NAMALWA (cell line): ENCODE results near the gene PARP14.
"Not testable (repeated sequence)": the region's sequence is repeated elsewhere in the genome, so short reads cannot be mapped to it uniquely, and the experiment has no call there.

ENCODE experiments used
- DNase-seq: peaks from one replicate; pipeline ENCODE4 v3.0.0-alpha.2; 2015; ENCODE audit warnings: low spot score

PARP14 gene

DNA sequence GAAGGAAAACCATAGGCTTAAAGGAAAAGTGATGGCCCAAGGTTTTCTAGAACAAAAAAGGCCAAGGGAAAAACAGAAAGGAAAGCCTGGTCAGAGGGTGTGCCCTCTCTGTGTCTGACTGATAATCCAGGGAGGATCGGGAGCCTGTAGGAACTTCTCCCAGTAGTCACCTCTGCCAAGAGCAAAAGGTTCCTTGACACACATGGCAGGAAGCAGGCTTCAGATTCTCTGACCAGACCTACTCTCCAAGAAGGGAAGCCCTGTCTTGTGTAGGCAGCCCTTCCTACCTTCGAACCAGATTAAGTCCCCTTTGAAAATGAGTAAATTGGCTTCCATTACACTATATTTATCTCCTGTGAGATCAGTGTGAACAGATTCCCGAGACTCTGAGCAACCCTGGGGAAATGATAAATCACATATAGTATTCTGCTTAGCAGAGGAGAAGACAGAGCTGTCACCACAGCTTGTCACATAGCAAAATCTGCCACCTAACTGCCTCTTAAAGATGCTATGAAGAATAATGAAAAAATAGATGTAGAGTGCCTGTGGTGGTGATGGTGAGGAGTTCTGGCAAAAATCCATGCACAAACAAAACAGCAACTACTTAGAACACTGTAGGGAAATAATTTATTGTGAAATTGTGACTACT, 38.8 kb downstream of the PARP14 start:
- no peak for DNase-seq

DNA sequence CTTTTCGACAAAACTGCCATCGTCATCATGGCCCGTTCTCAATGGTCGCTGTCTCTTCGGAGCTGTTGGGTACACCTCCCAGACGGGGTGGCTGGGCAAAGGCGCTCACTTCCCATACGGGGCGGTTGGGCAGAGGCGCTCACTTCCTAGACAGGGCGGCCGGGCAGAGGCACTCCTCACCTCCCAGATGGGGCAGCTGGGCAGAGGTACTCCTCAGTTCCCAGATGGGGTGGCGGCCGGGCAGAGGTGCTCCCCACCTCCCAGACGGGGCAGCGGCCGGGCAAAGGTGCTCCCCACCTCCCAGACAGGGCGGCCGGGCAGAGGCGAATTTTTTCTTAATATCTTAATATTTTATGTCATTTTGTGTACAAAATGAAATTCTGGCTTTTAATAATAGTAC, 44.5 kb downstream of the PARP14 start:
- DNase-seq, result no peak

DNA sequence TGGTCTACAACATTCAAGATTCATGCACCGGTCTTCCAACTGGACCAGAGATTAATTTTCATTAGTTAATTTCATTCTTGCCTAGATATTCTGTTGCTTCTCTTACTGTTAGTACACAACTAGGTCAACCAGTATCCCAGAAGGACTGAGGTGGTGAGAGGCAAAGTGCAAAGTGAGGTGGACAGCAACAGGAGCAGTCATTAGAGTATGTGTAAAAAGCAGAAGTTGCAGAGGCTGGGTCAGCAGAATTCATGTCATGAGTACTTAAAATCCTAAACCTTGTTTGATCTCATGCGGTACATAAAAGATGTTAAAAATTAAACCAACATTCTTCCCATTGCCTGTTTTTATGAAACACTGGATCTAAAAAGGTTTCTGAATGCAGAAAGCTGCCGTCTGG, 46.7 kb downstream of the PARP14 start:
- no peak for DNase-seq

DNA sequence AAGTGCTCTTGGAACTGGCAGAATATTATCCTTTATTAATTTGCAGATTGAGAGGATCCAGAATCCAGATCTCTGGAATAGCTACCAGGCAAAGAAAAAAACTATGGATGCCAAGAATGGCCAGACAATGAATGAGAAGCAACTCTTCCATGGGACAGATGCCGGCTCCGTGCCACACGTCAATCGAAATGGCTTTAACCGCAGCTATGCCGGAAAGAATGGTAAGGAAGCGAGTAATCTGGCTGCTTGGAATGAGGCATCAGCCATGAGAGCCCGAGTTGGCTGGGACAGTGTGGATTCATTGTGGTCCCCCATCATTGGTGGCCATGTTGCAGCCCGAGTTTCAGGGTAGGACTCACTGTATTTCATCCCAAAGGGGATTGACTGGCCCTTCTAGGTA, 47.1 kb downstream of the PARP14 start:
- no peak for DNase-seq

DNA sequence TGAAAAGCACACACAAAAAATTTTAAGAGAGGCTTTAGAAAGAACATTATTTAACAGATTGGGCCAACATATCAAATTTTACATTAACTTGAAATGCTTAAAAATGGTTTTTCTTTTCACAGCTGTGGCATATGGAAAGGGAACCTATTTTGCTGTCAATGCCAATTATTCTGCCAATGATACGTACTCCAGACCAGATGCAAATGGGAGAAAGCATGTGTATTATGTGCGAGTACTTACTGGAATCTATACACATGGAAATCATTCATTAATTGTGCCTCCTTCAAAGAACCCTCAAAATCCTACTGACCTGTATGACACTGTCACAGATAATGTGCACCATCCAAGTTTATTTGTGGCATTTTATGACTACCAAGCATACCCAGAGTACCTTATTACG, 47.5 kb downstream of the PARP14 start:
- no peak for DNase-seq

DNA sequence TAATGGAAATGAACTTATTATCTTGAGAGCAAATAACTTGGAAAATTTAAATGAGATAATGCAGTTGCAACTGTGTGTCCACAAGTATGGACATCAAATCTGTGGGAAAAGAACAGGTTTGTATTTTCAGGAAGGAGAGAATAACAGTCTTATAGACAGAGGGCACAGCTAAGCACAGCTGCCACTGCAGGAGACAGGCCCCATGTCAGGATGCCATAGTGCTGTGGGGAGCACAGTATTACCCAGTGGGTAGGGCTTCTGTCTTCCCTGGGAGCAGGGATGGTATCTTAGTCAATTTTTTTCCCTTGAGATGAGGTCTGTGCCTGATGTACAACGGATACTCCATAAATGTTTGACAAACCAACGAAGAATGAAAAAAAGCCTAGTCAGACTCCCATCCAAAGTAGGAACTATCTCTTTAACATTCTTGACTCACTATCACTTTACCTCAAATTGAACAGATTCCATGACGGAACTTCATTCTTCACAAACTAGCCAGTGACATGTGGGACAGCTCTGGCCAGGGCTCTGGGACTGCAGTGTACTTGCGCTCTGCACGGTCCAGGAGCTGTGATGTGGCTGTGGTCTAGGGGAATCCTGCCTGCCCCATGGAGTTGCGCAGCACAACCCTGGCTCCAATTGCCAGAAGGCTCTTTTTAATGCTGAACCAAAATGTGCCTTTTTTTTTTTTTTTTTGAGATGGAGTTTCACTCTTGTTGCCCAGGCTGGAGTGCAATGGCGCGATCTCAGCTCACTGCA, 48.3 kb downstream of the PARP14 start:
- no peak for DNase-seq

DNA sequence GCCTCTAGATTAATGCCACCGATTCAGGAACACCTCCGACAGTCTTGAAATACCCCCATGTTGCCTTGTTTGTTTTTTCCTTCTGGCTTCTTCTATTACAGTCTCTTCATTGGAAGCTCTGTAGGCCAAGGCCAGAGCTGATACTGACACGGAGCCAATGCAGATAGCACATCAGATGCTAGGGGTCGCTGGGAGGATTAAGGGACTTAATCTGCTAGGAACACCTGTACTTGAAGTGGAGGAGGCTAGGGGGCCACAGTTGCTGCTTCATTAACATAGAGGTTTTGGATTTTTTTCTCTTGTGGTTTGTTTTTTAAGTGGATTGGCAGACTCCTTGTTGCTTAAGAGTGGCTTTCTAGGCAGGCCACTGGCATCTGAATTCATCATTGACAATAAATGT, 49.6 kb downstream of the PARP14 start:
- no peak for DNase-seq

DNA sequence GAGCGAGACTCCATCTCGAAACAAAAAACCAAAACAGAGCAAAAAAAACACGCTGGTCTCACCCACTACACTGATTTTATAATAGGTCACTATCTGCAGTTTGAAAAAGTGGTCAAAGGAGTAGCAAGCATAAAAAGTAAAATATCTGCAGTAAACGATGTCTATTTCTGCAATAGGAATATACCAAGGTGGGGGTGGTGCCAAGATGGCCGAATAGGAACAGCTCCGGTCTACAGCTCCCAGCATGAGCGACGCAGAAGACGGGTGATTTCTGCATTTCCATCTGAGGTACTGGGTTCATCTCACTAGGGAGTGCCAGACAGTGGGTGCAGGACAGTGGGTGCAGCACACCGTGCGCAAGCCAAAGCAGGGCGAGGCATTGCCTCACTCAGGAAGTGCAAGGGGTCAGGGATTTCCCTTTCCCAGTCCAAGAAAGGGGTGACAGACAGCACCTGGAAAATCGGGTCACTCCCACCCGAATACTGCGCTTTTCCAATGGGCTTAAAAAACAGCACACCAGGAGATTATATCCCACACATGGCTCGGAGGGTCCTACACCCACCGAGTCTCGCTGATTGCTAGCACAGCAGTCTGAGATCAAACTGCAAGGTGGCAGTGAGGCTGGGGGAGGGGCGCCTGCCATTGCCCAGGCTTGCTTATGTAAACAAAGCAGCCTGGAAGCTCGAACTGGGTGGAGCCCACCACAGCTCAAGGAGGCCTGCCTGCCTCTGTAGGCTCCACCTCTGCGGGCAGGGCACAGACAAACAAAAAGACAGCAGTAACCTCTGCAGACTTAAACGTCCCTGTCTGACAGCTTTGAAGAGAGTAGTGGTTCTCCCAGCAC, 52.3 kb downstream of the PARP14 start:
- not testable (repeated sequence) for DNase-seq

DNA sequence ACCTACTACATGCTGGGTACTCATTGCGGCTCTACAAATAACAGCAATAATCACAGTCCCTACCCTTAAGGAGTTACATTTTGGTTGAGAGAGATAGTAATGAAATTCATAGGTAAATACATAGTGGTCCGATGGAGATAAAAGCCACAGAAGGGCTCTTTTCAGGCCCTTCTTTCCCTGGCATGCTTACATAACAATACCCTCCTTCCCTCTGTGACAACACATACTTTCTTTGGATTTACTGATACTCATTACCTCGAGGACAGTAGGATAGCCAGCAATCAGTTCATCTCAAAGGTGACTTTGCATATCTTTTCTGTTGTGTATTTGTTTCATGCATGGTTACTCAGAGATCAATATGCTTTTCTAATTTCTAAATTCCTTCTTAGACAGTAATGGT, 58.5 kb downstream of the PARP14 start:
- no peak for DNase-seq

DNA sequence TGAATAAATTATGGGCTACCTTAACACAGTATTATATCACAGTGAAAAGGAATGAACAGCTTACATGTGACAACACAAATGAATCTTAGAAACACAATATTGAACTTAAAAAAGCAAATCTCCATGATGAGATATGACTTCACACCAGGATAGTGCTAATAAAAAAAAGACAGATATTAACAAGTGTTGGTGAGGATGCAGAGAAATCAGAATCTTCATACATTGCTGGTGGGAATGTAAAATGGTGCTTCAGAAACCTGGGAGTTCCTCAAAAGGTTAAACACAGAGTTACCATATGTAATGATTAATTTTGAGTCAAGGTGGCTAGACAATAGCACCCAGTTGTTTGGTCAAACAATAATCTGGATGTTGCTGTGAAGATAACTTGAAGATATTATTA, 61.6 kb downstream of the PARP14 start:
- DNase-seq, result no peak

DNA sequence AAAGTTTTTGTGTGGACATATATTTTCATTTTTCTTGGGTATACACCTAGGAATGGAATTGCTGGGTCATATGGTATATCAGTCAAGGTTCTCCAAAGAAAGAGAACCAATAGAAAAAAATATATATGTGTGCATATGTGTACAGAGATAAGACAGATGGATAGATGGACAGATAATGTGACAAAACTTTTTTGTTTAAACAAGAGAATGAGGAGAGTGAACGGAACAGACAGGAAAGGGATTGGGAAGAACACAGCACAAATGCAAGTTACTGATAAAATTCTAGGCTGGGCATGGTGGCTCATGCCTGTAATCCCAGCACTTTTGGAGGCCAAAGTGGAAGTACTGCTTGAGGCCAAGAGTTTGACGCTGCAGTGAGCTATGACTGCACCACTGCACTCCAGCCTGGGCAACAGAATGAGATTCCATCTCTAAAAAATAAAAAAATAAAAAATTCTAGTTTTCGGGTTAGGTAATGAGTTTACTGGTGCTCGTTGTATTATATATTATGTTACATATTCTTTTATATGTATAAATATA, 63.0 kb downstream of the PARP14 start:
- no peak for DNase-seq

DNA sequence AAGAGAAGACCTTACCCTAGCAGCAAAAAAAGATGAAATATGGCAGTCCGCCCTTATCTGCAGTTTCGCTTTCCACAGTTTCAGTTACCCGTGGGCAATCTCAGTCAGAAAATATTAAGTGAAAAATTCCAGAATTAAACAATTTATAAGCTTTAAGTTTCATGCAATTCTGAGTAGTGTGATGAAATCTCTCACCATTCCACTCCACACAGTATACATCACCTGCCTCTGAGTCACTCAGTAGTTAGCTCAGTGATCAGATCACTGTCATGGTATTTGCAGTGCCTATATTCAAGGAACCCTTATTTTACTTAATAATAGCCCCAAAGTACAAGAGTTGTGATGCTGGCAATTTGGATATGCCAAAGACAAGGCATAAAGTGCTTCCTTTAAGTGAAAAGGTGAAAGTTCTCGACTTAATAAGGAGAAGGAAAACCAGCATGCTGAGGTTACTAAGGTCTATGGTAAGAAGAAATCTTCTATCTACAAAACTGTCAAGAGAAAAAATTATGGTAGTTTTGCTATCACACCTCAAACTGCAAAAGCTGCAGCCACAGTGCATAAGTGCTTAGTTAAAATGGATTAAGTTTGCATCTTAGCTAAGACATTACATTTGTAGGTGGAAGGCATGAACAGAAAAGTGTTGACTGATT, 64.9 kb downstream of the PARP14 start:
- DNase-seq, result no peak

DNA sequence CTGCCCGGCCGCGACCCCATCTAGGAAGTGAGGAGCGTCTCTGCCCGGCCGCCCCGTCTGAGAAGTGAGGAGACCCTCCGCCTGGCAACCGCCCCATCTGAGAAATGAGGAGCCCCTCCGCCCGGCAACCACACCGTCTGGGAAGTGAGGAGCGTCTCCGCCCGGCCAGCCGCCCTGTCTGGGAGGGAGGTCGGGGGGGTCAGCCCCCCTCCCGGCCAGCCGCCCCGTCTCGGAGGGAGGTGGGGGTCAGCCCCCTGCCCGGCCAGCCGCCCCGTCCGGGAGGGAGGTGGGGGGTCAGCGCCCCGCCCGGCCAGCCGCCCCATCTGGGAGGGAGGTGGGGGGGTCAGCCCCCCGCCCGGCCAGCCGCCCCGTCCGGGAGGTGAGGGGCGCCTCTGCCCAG, 66.7 kb downstream of the PARP14 start:
- DNase-seq, result not testable (repeated sequence)

DNA sequence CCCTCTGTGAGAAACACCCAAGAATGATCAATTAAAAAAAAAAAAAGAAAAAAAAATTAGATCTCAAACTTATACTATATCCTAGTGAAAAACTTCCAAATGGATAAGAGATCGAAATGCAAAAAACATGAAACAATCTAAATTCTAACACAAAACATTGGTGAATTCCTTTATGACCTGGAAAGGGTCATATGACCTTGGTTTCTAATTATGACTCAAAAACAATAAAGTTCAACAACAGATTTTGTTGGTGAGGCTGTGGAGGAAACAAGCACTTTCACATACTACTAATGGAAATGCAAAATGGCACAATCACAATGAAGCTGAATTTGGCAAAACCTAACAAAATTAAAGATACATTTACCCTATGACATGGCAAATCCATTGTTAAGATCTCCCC, 67.7 kb downstream of the PARP14 start:
- DNase-seq, result no peak

DNA sequence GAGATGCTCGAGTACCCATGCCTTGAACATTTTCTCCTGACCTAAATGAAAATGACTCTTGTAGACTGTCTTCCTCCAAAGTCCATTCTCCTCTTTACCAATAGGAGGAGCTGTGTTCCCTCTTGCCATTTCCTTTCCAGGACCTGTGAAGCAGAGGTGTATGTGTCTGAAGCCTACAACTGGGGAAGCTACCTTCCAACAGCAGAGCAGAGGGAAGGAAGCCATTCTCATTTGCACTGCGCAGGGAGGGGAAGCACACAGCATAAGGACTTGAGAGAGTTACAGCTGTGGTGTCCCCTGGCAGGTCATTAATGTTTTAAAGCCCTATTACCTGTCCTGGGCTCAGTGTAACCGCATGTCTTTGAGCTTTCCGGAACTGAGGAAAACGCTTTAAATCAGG, 74.3 kb downstream of the PARP14 start:
- peak; percentile 70 for DNase-seq

DNA sequence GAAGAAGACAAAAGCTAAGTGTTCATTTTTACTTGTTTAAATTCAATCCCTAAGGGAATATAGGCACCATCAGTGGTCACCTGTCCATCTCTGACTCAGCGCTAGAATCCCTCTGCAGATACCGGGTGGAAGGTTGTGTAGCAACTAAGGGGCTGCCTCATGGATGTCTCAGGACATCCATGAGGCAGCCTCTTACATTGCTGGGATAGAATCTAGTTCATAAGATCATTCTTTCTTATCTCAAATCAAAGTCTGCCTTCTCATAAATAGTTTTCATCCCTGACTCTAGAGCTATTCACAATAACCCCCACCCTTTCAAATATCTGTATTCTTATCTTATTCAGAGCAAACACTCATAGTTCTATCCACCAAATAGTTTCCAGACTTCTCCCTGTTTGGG, 74.9 kb downstream of the PARP14 start:
- no peak for DNase-seq

DNA sequence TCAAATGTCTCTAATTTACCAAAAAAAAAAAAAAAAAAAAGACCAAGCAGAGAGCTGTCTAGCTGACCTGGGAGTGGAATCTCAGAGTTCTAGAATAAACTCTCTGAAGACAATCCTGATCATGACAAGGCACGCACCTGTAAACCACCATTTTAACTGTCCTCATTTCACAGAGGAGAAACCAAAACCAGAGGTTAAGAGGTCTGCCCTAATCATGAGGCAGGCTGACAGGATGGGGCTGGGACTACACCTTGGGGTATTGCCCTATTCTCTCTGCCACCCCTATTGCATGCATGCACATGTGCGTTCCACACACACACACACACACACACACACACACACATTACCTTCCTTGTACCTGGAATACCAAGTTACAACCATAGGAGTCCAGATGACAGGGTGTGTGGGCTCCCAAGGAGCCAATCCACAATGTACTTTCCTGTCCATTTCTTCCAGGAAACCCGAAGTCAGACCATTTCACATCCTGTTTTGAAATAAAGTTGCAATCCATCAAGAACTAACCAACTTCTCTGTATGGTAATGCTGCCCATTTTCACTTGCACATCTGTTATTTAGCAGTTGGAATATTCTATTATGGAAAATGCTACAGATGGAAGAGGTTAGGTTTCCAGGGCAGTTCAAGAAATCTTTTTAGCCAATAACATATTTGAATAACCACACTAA, 78.4 kb downstream of the PARP14 start:
- no peak for DNase-seq

DNA sequence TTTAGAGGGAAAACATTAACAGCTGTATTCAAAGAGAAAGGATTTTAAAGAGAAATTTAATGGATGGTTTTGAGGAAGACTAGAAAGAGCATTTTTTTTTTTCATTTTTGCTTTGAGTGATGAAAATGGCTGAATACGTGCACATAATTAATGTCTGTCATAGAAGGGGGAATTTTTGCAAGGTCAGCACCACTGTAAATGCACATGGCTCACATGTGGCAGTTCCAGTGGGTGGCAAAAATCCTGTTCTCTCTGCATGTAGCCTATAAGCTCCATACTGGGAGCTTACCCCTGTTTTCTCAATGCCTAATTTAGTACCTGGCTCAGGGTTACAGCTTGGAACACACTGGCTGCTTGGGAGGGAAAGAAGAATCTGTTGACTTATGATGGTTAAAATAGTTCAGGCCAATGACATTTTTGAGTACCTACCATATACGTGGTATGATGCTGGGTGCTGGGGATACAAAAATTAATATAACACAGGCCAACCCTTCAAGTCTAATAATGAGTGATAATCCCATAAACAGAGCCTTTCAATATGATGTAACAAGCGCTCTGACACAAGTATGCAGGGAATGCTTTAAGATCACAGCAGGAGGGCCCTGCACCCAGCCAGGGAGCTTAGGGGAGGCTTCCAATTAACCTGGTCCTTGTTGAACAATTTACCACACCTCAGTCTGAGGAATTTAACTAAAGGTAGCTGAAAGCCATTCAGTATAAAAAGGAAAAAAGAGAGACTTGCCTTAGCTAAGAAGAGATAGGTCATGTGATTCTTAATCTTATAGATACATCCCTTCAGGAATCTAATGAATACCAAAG, 80.0 kb downstream of the PARP14 start:
- no peak for DNase-seq

DNA sequence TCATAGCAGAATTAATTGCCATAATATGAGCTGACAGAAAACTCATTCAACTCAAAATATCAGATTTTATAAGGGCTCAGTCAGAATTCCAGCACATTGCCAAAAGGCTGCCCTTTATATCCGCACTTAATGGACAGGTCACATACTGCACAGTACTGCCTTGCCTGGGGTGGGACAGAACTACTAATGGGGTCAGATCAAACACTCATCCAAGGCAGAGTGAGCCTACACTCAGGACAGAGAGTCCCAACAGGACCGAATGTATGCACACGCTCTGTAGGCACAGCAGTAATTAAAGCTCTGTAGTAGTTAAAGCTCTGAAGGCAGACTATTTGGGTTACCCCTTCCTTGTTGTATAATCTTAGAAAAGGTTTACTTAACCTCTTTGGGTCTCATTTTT, 85.8 kb downstream of the PARP14 start:
- no peak for DNase-seq

DNA sequence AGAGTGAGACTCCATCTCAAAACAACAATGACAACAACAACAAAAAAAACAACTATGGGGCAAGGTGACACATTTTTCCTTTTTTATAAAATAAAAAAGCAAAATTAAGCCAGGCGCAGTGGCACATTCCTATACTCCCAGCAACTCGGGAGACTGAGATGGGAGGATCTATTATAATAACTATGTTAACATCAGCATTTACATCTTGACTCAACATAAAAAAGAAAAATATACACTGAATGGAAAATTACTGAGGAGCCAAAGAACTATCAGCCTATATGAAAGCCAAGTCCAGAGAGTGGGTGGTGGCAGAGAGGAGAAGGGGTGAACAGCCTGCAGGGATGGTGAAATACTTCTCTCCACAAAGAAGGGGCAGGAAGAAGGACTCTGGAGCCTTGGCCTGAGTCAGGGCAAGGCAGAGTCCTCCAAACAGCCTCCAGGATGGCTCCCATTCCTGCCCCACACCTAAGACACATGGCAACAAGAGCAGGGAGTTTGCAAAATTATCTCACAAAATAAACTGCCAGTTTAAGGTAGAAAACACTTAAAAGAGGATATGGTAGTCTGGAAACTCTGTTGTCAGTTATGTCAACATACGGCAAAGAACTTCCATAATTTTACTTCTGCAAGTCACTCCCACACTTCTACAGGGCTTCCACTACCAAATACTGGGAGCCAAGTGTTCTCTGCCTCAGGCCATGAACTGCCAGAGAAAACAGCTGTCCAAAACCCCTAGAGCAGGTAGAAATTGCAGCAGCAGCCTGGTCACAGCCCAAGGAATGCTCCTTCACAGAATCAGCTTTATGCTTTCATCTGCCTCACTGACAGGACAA, 87.1 kb downstream of the PARP14 start:
- DNase-seq, result no peak
